Measurements from ENCODE around the gene CSPG5.

DNA sequence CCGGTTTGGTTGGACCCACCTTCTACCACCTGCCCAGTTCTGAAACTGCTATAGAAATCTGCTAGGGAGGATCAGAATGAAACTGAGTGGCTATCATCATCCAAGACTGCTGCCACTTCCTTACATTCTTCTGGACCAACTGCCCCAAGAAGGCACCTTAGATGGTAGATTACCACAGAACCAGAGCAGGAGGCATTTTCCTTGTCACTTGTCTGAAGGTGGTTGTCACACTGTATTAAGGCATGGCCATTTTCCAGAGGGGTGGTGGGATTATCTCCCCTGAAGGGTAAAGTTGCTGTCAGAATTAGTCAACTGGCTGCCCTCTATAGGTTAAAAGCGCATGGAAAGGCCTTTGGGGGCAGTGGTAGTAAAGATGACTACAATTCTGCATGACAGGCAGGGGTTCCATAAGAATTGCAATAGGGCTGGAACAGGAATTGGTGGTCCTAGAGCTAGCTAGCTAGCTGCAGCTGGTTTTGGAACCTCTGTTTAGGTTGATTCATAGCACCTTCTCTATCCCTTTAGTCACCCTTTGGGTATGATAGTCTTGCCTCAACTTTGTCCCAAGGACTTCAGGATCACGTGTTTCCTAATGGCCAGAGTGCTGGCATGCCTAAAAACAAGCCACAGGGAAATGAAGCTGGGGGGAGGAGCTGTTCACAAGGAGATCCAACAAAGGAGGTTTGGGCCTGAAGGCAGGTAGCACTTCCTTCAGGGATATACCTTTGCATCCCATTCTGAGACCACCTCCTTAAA is 4.8 kb upstream of the CSPG5 start:
- TF ChIP-seq, protein P1, sequence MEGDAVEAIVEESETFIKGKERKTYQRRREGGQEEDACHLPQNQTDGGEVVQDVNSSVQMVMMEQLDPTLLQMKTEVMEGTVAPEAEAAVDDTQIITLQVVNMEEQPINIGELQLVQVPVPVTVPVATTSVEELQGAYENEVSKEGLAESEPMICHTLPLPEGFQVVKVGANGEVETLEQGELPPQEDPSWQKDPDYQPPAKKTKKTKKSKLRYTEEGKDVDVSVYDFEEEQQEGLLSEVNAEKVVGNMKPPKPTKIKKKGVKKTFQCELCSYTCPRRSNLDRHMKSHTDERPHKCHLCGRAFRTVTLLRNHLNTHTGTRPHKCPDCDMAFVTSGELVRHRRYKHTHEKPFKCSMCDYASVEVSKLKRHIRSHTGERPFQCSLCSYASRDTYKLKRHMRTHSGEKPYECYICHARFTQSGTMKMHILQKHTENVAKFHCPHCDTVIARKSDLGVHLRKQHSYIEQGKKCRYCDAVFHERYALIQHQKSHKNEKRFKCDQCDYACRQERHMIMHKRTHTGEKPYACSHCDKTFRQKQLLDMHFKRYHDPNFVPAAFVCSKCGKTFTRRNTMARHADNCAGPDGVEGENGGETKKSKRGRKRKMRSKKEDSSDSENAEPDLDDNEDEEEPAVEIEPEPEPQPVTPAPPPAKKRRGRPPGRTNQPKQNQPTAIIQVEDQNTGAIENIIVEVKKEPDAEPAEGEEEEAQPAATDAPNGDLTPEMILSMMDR (IDR thresholded peaks at IDR 0.05) = no peak
- no peak for TF ChIP-seq POLR2A (IDR thresholded peaks at IDR 0.05)
